Activated CD8-positive, alpha-beta memory T cell treated with anti-CD3 and anti-CD28 coated beads, Interleukin-2, amount 50 U/mL, for 1 hour (primary cell): ENCODE measurements around the gene SPOP.

Experiments
- DNase-seq: peaks from one replicate; pipeline ENCODE4 v3.0.0-alpha.2; 2020; ENCODE audit errors: extremely low read depth

Gene SPOP

GRCh38 chr17:49585422-49586027 is 92.4 kb downstream of the SPOP start:
- no peak for DNase-seq

- DNase-seq = no peak
These were observed 94.0 kb downstream of the SPOP start for GRCh38 chr17:49583889-49584288.

GRCh38 chr17:49583226-49583625 is 94.7 kb downstream of the SPOP start:
- no peak for DNase-seq

GRCh38 chr17:49582789-49583188 is 95.1 kb downstream of the SPOP start:
- DNase-seq = no peak

GRCh38 chr17:49582055-49582722 is 95.7 kb downstream of the SPOP start:
- DNase-seq = no peak

GRCh38 chr17:49581648-49581998 is 96.3 kb downstream of the SPOP start:
- no peak for DNase-seq

GRCh38 chr17:49580981-49581647 is 96.8 kb downstream of the SPOP start:
- no peak for DNase-seq

GRCh38 chr17:49580055-49580721 is 97.7 kb downstream of the SPOP start:
- no peak for DNase-seq

GRCh38 chr17:49579522-49579921 is 98.4 kb downstream of the SPOP start:
- no peak for DNase-seq

GRCh38 chr17:49578952-49579500 is 98.9 kb downstream of the SPOP start:
- DNase-seq = no peak

- no peak for DNase-seq
These were observed 99.5 kb downstream of the SPOP start for GRCh38 chr17:49578414-49578813.

- no peak for DNase-seq
These were observed 99.9 kb downstream of the SPOP start for GRCh38 chr17:49577963-49578362.

GRCh38 chr17:49577650-49577934 is 100.3 kb downstream of the SPOP start:
- no peak for DNase-seq

GRCh38 chr17:49576917-49577649 is 100.8 kb downstream of the SPOP start:
- DNase-seq = no peak

- DNase-seq = no peak
These were observed 101.6 kb downstream of the SPOP start for GRCh38 chr17:49576088-49576916.

- DNase-seq = no peak
These were observed 102.2 kb downstream of the SPOP start, which contains the start of gene NXPH3 for GRCh38 chr17:49575679-49576087. TSS of gene NXPH3 (plus strand) at chr17:49575871. CDS start at chr17:49576220, 349 bp downstream.

GRCh38 chr17:49574945-49575678 is 102.8 kb downstream of the SPOP start:
- DNase-seq = no peak

GRCh38 chr17:49574323-49574781 is 103.5 kb downstream of the SPOP start:
- DNase-seq = no peak

GRCh38 chr17:49573510-49574322 is 104.2 kb downstream of the SPOP start:
- DNase-seq = no peak
